KOPT-K1 (cell line): ENCODE results near the gene FLNC.

ENCODE experiments used
- H3K27ac ChIP-seq: fragments of 200-600 bp; sonication (generic); 2 replicates; pipeline ENCODE4 v1.5.1; 2016; ENCODE audit warnings: antibody characterized with exemption, mild to moderate bottlenecking, low read depth, low read length; ENCODE audit not compliant: poor library complexity, severe bottlenecking
- H3K36me3 ChIP-seq: fragments of 200-600 bp; sonication (generic); 2 replicates; pipeline ENCODE4 v1.5.1; 2017; ENCODE audit warnings: antibody characterized with exemption, mild to moderate bottlenecking, low read length, moderate library complexity; ENCODE audit not compliant: insufficient read depth
- H3K9me3 ChIP-seq: fragments of 200-600 bp; sonication (generic); 2 replicates; pipeline ENCODE4 v1.5.1; 2017; ENCODE audit warnings: antibody characterized with exemption, low read length, mild to moderate bottlenecking; ENCODE audit not compliant: insufficient read depth, poor library complexity, severe bottlenecking

Gene FLNC

DNA sequence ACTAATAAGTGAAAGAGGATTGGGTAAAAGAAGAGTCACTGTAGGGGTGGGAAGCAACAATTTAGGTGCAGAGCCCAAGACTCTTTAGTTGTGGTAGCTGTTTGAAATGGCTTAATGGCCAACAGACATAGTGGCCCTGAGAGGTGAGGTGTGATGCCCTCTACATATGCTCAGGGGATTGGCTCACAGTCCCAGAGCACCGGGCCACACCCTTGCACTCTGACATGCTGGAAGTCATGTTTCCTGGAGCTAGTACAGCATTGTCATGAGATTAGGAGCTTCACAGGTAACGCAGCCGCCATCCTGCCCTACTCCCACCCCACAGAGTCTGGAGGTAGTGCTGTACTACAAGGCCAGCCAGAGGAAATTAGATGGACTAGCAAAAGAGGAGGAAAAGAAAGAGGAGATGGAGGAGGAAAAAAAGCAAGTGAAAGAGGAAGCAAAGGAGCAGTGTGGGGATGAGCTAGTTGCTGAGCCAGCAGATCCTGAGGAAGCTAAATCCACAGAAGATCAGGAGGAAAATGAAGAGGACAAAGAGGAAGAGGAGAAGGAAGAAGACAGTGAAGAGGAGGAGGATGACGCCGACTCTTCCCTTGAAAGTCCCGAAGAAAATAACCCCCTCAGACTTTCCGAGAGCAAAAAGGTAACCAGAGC, 14.8 kb upstream of the FLNC start:
- peaks cover 16% of the 10 kb centered on the region; the same call in 1 of the 2 replicates for H3K36me3 ChIP-seq
- H3K9me3 ChIP-seq: no peaks in the 10 kb centered on the region

DNA sequence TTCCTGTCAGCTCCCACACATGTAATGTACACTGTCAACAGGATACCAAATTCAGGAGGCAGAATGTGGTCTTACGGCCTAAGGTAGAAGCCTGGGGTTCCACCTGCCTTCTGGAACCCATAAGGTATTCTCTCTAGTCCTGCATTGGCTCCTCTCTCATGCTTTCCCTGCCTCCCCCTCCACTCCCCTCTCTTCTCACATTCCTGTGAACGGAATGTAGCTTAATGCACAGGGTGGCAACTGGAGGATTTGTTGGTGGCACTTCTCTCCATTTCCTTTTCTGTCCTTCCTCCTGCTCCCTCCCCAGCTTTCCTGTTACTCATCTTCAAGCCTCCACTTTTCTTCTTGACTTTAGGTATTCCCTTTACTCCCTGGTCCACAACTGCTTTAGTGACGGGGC, 11.5 kb upstream of the FLNC start:
- Histone ChIP-seq H3K9me3 (no peaks in the 10 kb centered on the region), H3K36me3 (no peaks in the 10 kb centered on the region), H3K27ac (no peak overlapping the region)

More for the DNA sequence above, 14.8 kb upstream of the FLNC start:
- no peak overlapping the region for H3K27ac ChIP-seq

DNA sequence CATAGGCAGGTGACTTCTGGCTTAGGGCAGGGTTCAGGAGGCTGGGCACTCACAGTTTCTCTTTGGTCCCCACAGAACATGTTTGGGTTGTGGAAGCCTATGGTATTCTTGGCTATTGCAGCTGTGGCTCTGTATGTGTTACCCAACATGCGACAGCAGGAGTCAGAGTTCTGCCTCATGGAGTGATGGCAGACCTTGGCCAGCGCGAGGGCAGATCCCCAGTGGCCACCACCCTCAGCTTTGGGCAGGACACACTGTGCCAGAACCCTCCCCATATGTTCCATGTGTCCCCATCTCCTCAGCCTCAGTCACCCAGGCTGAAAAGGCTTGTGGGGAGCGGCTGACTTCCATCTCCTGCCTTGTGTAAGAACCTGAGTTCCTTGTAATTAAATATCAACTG, 8.5 kb upstream of the FLNC start:
- no peaks in the 10 kb centered on the region for H3K9me3 ChIP-seq
- no peaks in the 10 kb centered on the region for H3K36me3 ChIP-seq
- no peak overlapping the region for H3K27ac ChIP-seq

DNA sequence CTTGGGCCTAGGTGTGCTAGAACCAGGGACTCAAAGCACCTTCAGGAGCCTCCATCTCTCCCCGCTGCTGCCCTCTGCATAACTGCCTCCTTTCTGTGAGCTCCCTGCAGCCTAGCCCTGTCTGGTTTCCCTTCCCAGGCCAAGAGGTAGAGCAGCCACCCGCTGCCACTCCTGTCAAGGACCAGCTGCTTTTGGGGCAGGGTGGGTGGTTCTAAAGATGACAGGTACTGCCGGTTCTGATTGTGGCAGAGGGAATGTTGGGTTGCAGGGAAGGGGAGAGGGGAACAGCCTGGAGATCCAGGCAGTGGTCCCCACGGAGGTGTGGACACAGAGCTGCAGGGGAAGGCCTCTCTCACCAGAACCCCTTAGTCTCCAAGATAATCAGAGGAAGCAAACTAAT, 3.7 kb upstream of the FLNC start:
- H3K9me3 ChIP-seq: no peaks in the 10 kb centered on the region
- no peak overlapping the region for H3K27ac ChIP-seq
- no peaks in the 10 kb centered on the region for H3K36me3 ChIP-seq

DNA sequence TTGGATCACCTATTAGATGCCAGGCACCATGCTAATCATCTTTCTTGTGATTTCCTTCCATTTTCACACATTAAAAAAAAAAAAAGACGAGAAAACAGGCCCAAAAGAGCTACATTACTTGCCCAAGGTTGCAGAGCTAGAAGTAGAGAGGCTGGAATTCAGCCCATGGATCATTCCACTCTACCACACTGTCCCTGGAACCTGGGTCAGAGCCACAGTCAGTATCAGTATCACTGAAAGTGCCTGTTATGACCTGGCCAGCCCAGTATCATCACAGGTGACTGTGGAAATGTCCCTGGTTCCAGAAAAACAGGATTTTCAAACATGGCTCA, 3.3 kb upstream of the FLNC start:
- no peaks in the 10 kb centered on the region for H3K9me3 ChIP-seq
- no peak overlapping the region for H3K27ac ChIP-seq
- H3K36me3 ChIP-seq: no peaks in the 10 kb centered on the region

DNA sequence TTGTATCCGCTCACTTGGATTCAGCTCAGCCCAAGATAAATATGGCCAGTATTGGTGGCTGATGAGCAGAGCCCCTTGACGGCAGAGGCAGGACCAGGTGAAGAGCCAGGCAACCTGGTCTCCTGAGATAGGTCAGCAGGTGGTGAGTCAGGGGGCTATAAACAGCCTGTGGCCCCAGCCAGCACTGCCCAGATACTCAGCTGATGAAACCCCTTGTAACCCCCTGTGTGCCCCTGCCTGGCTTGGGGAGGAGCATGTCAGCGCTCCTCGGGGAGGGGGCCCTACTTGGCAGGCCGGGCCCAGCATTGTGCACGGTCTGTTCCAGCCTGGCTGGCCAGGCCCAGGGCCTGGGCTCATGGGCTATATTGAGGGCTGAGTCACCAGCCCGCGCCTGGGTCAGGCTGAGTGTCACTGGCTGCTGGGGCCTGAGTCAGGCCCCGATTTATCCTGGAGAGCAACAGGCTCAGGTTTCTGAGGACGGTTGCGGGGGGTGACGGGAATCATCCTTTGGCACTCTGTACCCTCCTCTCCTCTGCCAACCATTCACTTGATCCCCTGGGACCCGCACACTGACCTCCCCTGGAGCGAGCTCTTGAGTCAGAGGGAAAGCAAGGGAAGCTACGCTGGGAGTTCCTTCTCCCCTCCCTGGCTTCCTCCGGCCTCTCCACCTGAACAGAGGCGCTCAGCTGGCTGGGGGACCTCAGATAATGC, 2.8 kb upstream of the FLNC start:
- no peaks in the 10 kb centered on the region for H3K36me3 ChIP-seq
- no peaks in the 10 kb centered on the region for H3K9me3 ChIP-seq
- H3K27ac ChIP-seq: no peak overlapping the region

DNA sequence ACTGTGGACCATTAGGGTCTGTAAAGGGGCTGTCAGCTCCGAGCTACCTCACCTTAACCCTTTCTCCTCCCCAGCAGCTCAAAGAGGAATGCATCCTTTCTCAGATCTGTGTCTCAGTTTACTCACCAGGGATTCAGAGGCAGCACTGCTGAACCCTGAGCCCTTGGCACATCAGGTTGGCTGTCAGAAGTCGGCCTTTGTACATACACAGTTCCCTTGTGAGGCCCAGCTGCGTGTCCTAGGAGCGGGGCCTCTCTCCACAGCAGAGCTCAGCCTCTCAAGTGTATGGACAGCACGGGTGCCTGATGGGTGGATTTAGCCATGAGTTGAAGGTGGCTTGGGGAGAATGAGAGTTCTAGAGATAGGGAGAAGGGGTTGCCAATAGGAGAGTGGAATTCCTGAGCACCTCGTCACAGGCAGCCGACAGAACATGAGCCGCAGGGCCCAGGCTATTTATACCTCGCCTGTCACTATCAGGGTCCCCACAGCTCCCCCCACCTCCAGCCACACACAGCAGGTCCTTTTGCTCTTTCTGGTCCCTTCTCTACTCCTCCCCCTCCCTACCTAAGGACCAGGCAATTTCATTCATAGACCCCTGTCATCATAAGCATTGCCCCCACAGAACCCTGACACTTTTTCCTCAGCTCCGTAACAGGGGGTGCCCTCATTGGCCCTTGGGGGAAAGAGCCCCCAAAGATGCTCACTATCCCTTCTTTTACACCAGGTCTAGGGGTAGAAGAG, 2.1 kb upstream of the FLNC start:
- H3K9me3 ChIP-seq: no peaks in the 10 kb centered on the region
- no peak overlapping the region for H3K27ac ChIP-seq
- no peaks in the 10 kb centered on the region for H3K36me3 ChIP-seq

DNA sequence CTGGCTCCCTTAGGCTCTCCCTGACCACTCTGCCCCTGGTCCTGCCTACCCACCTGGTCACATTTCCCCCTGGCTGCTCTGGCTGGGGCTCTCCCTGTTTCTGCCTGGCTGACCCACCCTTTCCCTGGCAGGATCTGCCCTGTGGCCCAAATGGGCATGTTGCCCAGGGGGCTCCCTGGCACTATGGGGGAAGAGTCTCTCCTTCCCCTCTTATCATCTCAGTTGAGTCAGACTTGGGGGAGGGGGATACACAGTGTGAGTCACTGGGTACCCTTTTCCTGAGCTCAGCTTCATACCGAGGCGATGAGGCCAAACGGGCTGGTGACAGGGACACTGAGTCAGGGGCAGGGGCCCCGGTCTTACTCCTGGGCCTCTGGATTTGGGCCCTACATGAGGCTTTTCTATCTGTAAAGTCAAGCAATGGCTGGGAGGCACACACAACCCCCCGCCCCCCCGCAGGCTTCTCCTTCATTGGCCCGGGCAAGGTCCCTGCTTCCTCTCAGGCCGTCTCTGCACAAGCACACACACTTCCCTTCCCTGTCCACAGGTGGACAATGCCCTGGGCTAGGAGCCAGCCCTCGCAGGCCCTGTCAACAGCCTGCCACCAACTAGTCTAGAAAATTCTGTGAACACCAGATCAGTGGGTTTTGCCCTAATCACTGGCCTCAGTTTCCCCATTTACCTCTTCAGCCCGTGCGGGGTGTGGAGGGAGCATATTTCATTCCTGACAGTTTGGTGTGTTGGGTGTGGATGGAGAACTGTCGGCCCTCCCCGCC, 627 bp upstream of the FLNC start:
- Histone ChIP-seq H3K36me3 (no peaks in the 10 kb centered on the region), H3K27ac (no peak overlapping the region), H3K9me3 (no peaks in the 10 kb centered on the region)

DNA sequence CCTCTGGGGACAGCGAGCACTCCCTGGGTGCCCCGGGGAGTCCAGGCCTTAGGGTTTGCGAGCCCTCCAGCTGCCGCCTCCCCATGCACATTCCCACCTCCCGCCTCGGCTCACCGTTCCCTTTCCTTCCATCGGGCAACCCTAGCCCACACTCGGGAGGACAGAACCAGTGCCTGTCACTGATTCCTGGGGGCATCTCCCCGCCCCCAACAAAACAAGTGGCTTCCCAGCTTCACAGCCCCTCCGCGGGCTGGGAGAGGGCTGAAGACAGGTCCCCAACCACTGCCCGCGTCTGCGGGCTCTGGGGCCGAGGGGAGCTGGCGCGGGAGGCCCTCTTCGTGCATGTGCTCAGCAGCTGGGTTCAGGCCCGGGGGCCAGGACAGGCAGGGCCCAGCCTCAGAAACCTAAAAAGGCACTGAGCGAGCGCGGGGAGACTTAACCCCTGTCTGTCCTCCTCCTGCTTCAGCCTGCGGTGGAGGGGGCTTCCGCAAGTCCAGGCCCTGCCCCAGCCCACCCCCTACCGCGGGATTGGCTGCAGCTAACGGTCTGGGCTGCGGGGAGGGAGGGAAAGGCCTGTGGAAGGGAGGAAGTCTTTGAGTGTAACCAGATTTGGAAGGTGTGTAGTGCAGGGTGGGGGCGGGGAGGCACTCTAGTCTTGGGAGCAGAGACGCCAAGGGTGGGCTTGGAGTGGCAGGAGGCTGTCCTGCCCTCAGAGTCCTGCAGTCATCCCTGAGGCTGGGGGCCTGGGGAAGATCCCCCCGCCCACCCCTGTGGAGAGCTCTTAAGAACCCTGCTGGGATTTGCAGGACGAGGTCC, 1.2 kb downstream of the FLNC start:
- Histone ChIP-seq H3K9me3 (no peaks in the 10 kb centered on the region), H3K36me3 (no peaks in the 10 kb centered on the region), H3K27ac (peak overlapping the region; percentile 49)

DNA sequence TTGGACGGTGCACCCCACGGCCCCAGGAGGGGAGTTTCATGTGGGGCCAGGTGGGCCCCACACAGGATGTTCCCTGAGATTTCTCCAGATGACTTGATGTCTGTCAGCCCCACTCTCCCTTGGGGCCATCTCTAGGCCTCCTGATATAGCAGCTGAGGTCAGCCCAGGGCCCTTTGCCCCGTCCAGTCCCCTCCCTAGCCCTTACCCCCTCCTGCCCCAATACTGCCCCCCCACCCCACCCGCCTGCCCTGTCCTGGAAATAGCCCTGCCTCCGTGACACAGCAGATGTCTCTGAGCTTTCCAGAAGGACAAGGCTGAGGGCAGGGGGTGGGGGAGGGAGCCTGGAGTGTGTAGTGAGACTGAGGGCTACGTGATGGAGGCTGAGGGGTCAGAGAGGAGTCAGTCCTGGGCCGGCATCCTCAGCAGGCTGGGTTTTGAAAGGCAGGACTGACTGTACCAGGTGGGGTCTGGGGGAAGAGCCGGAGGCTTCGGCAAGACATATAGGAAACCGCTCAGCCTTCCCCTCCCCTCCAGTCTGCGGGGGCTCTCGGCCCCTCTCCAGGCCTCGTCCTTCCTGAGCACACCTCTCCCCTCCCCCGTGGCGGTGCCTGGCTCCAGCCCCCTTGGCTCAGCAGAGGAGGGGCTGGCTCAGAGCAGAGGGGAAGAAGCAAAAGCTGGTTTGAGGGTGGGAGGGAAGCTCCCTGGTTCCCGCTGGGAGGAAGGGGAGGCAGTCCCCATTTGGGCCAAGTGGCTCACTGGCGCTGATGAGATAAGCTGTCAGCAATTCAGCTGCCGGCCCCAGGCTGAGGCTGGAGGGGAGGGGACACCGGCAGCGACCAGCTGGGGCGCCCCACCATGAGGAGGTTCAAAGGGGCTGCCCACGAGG, 2.0 kb downstream of the FLNC start:
- Histone ChIP-seq H3K9me3 (no peaks in the 10 kb centered on the region), H3K27ac (peak overlapping the region; percentile 49), H3K36me3 (no peaks in the 10 kb centered on the region)

DNA sequence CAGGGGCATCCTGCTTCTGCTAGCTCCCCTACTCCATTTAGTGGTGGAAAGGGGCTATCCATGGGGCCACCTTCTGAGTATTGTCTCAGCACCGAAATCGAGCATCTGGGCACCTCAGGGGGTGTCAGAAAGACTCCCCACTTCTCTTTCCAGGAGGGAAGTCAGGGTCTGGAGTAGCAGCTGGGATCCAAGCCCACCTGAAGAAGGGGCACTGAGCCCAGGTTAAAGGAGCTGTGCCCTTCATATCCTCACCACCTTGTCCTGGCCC, 2.6 kb downstream of the FLNC start:
- Histone ChIP-seq H3K27ac (no peak overlapping the region), H3K9me3 (no peaks in the 10 kb centered on the region), H3K36me3 (no peaks in the 10 kb centered on the region)

DNA sequence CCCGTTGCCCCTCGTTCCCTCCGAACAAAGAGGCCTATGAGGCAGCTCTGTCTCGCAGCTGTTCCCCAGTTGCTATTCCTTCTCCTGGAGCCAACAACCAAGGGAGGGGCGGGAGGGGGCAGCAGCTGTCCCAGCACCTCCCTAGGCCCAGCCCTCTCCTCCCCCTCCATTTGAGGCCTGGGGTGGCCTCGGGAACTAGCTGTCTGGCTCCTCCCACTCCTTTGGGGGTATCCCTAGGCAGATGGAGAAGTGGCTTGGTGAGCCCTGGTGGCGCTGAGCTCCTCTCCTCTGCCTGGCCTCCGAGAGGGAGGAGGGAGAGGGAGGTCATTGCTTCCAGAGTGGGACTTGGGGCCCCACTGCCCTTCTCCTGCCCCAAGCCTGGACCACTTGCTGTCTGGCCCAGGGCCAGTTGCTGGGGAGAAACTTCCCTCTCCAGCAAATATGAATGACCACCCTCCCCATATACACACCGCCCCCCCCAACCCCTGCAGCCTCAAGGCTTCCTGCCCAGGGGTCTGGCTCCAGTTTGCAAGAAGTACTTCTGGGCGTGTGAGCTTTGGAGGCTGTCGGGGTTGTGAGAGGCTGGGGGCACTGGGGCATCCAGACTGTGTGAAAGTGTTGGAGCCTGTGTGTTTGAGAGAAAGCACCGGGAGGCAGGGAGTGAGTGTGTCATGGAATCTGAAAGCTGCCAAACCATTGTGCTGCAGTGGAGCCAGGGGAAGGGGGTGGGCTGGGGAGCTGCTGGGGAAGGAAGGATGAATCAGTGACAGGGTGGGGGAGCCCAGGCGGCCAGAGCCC, 3.1 kb downstream of the FLNC start:
- Histone ChIP-seq H3K27ac (no peak overlapping the region), H3K36me3 (no peaks in the 10 kb centered on the region), H3K9me3 (no peaks in the 10 kb centered on the region)

DNA sequence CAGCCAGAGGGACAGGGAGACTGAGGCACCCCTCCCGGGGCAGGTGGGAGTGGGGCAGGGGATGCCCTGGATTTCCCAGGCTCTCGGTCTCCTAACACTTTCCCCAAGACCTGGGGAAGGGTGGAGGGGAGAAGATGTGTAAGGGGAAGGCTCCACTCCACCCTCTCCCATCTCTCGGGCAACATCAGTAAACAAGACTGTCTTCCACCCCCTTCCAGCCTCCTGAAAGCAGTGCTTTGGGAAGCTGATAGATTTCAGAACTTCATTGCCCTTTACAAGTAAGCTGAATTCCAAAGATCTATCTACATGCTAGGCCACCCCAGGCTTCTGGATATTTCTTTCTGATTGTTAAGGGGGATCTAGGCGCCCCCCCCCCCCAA, 3.7 kb downstream of the FLNC start:
- H3K36me3 ChIP-seq: no peaks in the 10 kb centered on the region
- H3K27ac ChIP-seq: no peak overlapping the region
- H3K9me3 ChIP-seq: no peaks in the 10 kb centered on the region
